GM18508 (cell line): Measurements from ENCODE around the gene CHD2.

Experiments used
- ATAC-seq: cut with Tn5 transposase; IDR thresholded peaks from one replicate; pipeline ENCODE4 v1.9.1; 2021; ENCODE audit warnings: moderate number of reproducible peaks; ENCODE audit not compliant: insufficient read depth, unreplicated experiment

The CHD2 gene

DNA sequence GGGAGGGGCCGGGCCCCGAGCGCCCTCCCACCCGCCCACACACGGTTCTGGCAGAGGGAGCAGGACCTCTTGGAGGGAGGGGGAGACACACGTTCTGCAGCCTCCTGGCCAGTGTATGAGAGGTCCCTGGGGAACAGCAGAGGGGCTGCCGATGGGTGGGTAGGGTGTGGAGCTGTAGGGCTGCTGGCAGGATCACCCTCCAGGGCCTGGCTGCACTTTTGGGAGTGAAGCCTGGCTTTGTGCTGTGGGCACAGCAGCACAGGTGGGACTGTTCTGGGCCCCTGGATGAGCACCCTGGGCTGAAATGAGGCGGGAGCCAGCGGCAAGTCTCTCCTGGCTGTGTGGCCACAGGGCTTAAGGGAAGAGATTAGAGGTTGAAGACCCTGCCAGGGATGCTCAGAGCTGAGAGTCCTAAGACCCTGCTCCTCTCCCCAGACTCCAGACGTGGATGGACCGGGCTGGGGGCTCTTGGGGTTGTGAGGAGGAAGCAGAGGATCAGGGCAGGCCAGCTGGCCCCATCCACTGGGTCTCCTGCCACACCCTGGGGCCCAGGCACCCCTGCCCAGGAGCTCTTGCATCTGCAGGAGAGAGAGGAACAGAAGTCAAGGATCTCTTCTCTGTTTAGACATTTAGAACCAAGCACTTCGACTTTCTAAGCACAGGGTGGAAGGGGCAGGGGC lies 143.6 kb downstream of the CHD2 start:
- ATAC-seq: no peak

DNA sequence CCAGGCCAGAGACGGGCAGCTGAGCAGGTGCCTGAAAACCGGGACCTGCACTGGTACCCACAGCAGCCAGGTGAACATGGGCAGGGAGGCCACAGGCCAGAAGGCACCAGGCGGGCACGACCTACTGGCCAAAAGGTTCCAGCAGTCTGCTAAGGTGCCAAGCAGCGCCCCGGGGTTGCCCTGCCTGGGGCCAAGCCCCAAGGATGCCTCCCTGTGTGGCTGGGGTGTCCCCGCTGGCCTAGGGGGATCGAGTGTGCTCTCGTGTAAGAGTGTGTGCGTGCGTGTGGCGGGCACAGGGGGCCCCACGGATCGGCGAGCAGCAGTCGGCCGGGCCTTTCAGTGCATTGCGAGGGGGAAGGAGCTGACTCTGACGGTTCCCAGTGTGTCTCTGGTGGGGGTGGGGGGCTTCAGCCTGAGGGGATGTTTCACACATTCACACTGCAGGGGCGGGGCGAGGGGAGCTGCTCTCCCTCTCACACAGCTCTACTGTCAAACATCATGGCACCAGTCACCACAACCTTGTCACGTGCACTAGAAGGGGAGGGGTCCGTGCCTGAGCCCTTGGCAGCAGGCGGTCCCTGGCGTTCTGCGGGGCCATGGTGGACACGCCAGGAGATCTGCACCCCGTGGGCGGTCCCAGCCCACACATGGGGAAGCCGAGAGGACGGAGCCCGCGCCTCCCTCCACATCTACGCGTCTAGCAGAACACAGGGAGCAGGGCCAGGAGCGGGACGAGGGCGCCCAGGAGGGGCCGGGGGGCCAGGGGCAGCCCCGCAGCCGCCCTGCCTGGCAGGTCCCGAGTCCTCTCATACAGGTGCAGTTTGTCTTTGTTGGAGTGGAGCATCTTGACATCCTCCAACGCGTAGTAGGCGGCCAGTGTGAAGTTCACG lies 144.4 kb downstream of the CHD2 start:
- ATAC-seq: no peak

GRCh38 chr15:93045191-93045785 lies 145.2 kb downstream of the CHD2 start:
- ATAC-seq: no peak

GRCh38 chr15:93046120-93046519 lies 146.0 kb downstream of the CHD2 start:
- ATAC-seq: no peak

- no peak for ATAC-seq
These were observed 146.6 kb downstream of the CHD2 start for GRCh38 chr15:93046721-93047120.

DNA sequence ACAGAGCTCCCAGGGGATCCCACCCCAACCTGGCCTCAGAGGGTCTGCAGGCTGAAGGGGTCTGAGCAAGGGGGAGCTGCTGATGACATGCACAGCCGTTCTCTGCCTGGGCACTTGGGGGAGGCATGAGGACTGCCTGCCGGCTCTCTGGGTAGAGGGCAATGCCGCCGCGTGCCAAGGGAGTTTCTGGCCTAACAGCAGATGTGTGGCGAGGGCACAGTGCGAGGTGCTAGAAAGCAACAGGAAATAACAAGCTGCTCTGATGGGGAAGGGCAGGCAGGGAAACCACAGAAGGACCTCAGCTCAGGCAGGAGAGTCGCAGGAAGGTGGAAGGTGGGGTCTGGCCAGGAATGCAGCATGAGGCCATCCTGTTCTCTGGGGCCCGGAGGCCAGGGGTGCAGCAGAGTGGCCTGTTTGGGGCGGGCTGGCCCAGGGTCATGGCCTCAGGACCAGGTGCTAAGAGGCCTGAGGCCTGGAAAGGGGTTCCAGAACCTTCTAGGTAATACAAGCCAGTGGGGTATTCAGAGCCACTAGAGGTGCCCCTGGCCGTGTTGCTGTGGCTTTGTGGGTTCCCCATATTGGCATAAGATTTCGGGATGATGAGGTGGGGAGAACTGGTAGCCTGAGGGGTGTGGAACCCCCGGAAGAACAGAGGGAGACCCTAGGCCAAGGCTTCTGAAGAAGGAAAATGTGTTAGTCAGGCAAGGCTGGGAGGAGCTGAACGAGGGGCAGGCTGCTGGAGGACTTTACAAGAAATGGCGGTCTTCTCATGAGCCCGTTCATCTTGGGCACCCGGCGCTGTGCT lies 147.7 kb downstream of the CHD2 start:
- ATAC-seq: no peak

DNA sequence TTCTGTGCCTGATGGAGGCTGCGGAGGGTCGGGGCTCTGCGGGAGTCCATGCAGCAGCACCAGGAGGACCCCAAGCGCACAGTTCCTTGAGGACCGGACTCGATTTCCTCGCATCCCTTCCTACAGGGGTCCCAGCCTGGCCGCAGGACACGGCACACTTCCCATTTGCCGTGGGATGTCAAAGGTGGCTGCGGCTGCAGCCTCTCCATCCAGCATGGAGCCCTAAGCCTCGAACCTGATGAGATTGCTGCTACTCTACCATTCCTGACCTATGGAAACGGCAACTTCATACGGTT lies 148.2 kb downstream of the CHD2 start:
- ATAC-seq: no peak

DNA sequence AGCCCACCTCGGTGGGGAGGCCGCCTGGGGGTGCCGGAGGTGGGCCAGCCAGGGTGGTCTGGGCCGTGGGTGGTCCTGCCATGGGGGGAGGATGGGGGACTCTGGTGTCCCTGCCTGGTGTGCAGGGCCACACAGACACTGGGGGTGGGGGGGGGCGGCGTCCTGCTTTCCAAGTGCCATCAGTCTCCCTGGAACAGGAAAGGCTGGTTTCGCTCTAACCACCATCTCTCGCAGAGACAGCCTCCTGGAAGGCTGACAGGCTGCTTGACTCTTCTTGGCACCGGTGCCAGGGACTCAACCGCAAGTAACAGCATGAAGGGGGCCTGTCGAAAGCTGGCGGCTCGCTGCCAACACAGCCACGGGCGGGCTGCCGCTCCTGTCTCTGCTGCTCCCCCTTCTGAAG lies 148.6 kb downstream of the CHD2 start:
- no peak for ATAC-seq

DNA sequence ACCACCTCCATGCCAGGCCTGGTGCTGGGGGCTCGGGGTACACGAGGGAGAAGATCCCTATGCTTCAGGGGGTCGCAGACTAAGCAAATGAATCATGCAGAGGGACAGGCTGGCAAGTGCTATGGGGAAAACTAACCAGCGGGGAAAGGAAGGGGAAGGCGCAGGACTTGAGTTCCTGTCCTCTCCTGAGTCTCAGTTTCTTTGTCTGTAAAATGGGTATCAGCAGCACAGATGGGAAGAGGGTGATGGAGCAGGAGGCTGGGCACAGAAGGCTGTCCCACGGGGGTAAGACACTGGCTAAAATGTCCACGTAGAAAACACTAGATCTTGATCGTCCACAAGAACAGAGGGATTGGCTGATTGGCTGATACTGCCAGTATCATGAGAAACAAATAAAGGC lies 149.1 kb downstream of the CHD2 start:
- ATAC-seq: no peak

GRCh38 chr15:93049914-93050578 lies 149.9 kb downstream of the CHD2 start:
- ATAC-seq: no peak

- ATAC-seq: no peak
These were observed 150.5 kb downstream of the CHD2 start for GRCh38 chr15:93050648-93051047.

DNA sequence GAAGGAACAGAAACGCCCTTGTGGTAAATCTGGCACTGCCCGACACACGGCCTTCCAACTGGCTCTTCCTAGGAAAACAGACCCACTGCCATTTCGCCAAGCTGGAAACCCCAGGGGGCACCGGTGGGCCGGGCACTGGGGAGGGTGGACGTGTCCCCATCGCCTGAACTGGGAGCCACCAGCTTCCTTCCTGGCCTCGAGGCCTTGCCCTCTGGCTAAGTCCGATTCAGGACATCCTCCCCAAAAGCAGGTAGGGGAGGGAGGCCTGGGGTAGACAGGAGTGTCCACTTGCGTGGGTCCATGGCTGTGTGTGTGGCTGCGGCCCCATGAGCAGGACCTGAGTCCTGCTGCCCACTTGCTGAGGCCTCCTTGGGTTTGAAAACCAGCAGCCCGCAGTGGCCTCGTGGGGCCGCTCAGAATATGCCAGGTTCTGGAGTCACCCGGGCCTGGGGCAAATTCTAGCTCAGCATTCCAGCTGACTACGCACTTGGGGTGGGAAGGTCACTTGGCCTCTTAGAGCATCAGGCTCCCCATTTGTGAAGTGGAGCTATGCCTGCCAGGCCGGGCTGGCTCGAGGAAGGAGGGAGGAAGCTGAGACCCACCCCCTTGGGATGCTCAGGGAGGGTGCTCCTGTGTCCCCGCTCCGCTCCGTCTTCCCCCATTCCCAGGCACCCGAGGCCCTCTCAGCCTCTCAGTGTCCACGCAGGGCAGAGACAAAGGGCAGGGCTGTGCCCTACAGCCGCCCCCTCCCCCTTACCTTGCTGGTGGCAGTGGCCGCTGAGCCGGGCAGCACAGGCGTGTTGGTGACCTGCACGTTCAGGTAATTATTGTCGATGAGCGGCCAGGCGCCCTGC lies 151.3 kb downstream of the CHD2 start:
- no peak for ATAC-seq

- ATAC-seq: no peak
These were observed 152.2 kb downstream of the CHD2 start for GRCh38 chr15:93052090-93052879.

- ATAC-seq: no peak
These were observed 155.1 kb downstream of the CHD2 start for GRCh38 chr15:93055211-93055610.

GRCh38 chr15:93056836-93057235 lies 156.7 kb downstream of the CHD2 start:
- no peak for ATAC-seq

- ATAC-seq: no peak
These were observed 157.5 kb downstream of the CHD2 start for GRCh38 chr15:93057618-93058017.

DNA sequence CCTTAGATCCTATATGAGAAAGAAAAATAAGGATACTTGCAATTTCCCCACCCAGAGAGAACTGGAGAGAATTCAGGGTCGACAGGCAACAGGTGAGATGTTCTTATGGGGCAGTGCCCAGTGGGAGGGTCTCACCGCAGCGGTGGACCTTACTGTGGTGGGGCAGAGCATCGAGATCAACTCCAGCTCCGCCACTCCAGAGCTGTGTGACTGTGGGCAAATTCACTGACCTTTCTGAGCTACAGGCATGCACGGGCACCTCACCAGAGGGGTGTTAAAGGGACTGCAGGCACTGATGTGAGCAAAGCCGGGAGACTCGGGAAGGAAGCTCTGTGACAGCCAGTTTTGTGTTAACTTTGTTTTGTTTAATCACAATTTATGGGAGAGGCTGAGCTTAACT lies 158.0 kb downstream of the CHD2 start:
- no peak for ATAC-seq

DNA sequence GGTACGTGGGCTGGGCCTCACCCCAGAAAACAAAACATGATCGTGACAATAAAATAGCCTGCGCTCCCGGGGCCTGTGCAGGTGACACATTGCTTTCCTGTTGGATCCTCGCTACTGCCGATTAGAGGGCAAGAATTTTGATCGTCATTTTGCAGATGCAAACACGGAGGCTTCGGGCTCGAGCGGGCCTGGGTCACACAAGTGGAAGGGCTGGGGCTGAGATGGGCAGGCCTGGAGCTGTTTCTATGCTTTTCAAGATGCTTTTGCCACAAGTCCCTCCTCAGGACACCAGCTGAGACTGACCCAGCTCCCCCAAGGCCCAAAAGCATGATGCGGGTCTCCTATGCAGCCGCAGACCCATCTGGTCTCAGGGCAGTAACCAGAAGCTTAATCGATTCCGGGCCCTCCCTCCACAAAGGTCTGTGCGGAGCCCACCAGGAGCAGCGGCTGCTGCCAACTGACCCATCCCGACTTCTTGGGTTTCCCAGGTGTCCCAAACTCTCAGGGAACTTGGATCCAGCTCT lies 158.8 kb downstream of the CHD2 start:
- no peak for ATAC-seq
